Calu3 (cell line): Measurements from ENCODE around the gene PECR. TPM values are rescaled to one million over a fixed set of nuclear protein-coding genes. Genes with fewer than 3 reads are reported as not detected.

Experiments used
- BruUV-seq: library from RNA; stranded (reverse); fragments of 400-500 nt; replicated peaks from 2 replicates; lab custom pipeline; 2021; lab: Mats Ljungman, UMichigan
- CTCF ChIA-PET: fragments of 300-600 bp; sonication (Branson Sonifier 250); formaldehyde crosslinking; loops from one replicate; lab custom pipeline; 2022; ENCODE audit warnings: antibody characterized with exemption; lab: Charles Lee
- DNase-seq: peaks from one replicate; pipeline ENCODE4 v3.0.0; 2022
- H3K27ac Mint-ChIP-seq: one replicate; pipeline ENCODE4 v1.8.0; 2022; ENCODE audit warnings: mixed read lengths; ENCODE audit not compliant: unreplicated experiment
- H3K27me3 Mint-ChIP-seq: one replicate; pipeline ENCODE4 v1.8.0; 2022; ENCODE audit warnings: mixed read lengths; ENCODE audit not compliant: unreplicated experiment
- H3K36me3 Mint-ChIP-seq: one replicate; pipeline ENCODE4 v1.8.0; 2022; ENCODE audit warnings: mild to moderate bottlenecking, moderate library complexity, mixed read lengths; ENCODE audit not compliant: insufficient read depth, unreplicated experiment
- H3K4me1 Mint-ChIP-seq: one replicate; pipeline ENCODE4 v1.8.0; 2022; ENCODE audit warnings: mild to moderate bottlenecking, low read depth, mixed read lengths; ENCODE audit not compliant: unreplicated experiment
- H3K4me3 Mint-ChIP-seq: one replicate; pipeline ENCODE4 v1.8.0; 2022; ENCODE audit warnings: mild to moderate bottlenecking, low read depth, moderate library complexity, mixed read lengths; ENCODE audit not compliant: unreplicated experiment
- H3K9me3 Mint-ChIP-seq: one replicate; pipeline ENCODE4 v1.8.0; 2022; ENCODE audit warnings: low read depth, mixed read lengths; ENCODE audit not compliant: unreplicated experiment
- CTCF ChIP-seq: fragments of 200-600 bp; IDR thresholded peaks from one replicate; pipeline ENCODE4 v1.8.0; 2022; ENCODE audit warnings: antibody characterized with exemption; ENCODE audit not compliant: unreplicated experiment
- intact Hi-C: fragments of 100-400 bp; cut with micrococcal nuclease; formaldehyde crosslinking; loops from one replicate; pipeline ENCODE4 v1.10.0; 2022; ENCODE audit not compliant: unreplicated experiment
- total RNA-seq: library from RNA; stranded (reverse); gene quantifications from 2 replicates; pipeline ENCODE4 v1.2.3, GENCODE V29; 2022

Gene PECR
- total RNA-seq, 1 experiment from 2014 or later: 40.7 TPM

DNA sequence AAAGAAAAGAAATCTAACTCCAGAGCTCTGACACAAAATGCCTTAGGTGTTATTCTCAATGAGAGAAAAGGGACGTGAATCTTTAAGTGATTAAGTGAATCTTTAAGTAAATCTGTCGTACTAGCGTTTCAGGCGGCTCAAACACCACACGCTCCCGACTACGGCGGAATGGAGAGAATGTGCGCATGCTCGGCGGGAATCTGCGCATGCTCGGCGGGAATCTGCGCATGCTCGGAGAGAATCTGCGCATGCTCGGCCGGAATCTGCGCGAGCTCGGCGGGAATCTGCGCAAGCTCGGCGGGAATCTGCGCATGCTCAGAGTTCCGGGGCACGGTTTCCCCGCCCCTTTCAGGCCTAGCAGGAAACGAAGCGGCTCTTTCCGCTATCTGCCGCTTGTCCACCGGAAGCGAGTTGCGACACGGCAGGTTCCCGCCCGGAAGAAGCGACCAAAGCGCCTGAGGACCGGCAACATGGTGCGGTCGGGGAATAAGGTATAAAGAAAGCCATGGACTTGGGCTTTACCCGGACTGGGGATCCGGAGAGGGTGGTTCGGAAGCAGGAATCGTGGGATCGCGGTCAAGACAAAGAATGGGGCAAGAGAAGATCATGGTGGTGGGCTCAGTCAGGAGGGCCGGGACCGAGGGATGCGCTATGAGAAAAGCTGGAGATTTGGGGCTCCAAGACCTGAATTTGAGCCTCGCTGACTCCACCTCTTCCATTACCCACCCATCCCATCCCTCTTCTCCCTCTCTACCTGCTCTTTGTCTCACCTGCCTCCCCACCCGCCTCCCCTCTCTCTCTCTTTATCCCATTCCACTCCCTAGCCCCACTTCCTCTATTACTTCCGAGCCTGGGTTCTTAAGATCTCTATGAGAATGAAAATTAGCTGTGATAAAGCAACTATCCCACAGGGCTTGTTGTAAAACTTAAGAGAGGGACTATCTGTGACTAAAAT is 27.6 kb upstream of the PECR start, which contains the start of gene XRCC5:
TSS of gene XRCC5 (plus strand) at position 382 of the 955 bp plus-strand sequence. CDS start at position 471, 89 bp downstream.
- DNase-seq: peak; percentile 96
- Mint-ChIP-seq H3K4me3 (peak within 1 kb of the TSS; percentile 100), H3K27me3 (no peaks in the 10 kb centered on the region), H3K36me3 (peaks cover 57% of the 10 kb centered on the region), H3K4me1 (peaks cover 33% of the 10 kb centered on the region), H3K27ac (peak within 1 kb of the TSS; percentile 99), H3K9me3 (no peaks in the 10 kb centered on the region)
- TF ChIP-seq CTCF: no peak
- intact Hi-C loops: no loop called here
- BruUV-seq: no TSS peak
- CTCF ChIA-PET: interaction anchor here (0.7 to 2.1 kb wide), 3 partner anchors 23 to 51 kb away, joined by 3 to 5 read pairs (median 3); no protein-coding TSS in a partner anchor

GRCh38 chr2:216108310-216108966 is 26.8 kb upstream of the PECR start:
- Mint-ChIP-seq H3K27me3 (no peaks in the 10 kb centered on the region), H3K9me3 (no peaks in the 10 kb centered on the region), H3K36me3 (peaks cover 49% of the 10 kb centered on the region), H3K27ac (peak overlapping the region; percentile 99), H3K4me3 (peak overlapping the region; percentile 100), H3K4me1 (peaks cover 25% of the 10 kb centered on the region)
- intact Hi-C loops: no loop called here
- DNase-seq: no peak
- TSS peak; percentile 100 for BruUV-seq
- TF ChIP-seq CTCF: no peak
- CTCF ChIA-PET: interaction anchor here (1.0 to 2.1 kb wide), 2 partner anchors 24 to 51 kb away, joined by 3 to 5 read pairs; no protein-coding TSS in a partner anchor

- no peak overlapping the region for H3K27ac Mint-ChIP-seq
Observed at GRCh38 chr2:216107760-216108159, 26.2 kb upstream of the PECR start.

More at GRCh38 chr2:216107760-216108159, 26.2 kb upstream of the PECR start:
- Mint-ChIP-seq H3K9me3 (no peaks in the 10 kb centered on the region), H3K36me3 (peaks cover 42% of the 10 kb centered on the region), H3K4me1 (peaks cover 18% of the 10 kb centered on the region), H3K27me3 (no peaks in the 10 kb centered on the region), H3K4me3 (no peak overlapping the region)
- no peak for TF ChIP-seq CTCF
- CTCF ChIA-PET: no interaction called here
- no peak for DNase-seq
- intact Hi-C loops: no loop called here
- BruUV-seq: no TSS peak
